GOT3 (cell line): Measurements from ENCODE around the gene ADAMTSL1.
A peak's percentile ranks its signal among the peaks of the same experiment; 100 is the strongest.

Source experiments
- DNase-seq: peaks from one replicate; lab custom pipeline; 2025; ENCODE audit warnings: mixed read lengths; lab: John Stamatoyannopoulos, UW

ADAMTSL1 gene

GRCh38 chr9:18467696-18468095, 6.3 kb upstream of the ADAMTSL1 start:
- no peak for DNase-seq

GRCh38 chr9:18472435-18472834, 1.5 kb upstream of the ADAMTSL1 start:
- DNase-seq = no peak

- no peak for DNase-seq
These were observed 1.1 kb upstream of the ADAMTSL1 start for GRCh38 chr9:18472841-18473251.

GRCh38 chr9:18474783-18475182, 830 bp downstream of the ADAMTSL1 start:
- DNase-seq = no peak

- no peak for DNase-seq
These were observed 3.2 kb downstream of the ADAMTSL1 start for GRCh38 chr9:18477121-18477660.

GRCh38 chr9:18477719-18478118, 3.8 kb downstream of the ADAMTSL1 start:
- no peak for DNase-seq

- DNase-seq = no peak
These were observed 4.8 kb downstream of the ADAMTSL1 start for GRCh38 chr9:18478501-18479361.

GRCh38 chr9:18479405-18479804, 5.5 kb downstream of the ADAMTSL1 start:
- no peak for DNase-seq

- DNase-seq = no peak
These were observed 6.7 kb downstream of the ADAMTSL1 start for GRCh38 chr9:18480662-18481093.

GRCh38 chr9:18482371-18482770, 8.4 kb downstream of the ADAMTSL1 start:
- DNase-seq = no peak

- DNase-seq = no peak
These were observed 11.8 kb downstream of the ADAMTSL1 start for GRCh38 chr9:18485714-18486113.

- DNase-seq = no peak
These were observed 13.7 kb downstream of the ADAMTSL1 start for GRCh38 chr9:18487611-18488010.

- DNase-seq = no peak
These were observed 14.9 kb downstream of the ADAMTSL1 start for GRCh38 chr9:18488886-18489285.

GRCh38 chr9:18489861-18490260, 15.9 kb downstream of the ADAMTSL1 start:
- DNase-seq = no peak

- peak; percentile 15 for DNase-seq
These were observed 16.9 kb downstream of the ADAMTSL1 start for GRCh38 chr9:18490641-18491370.

- no peak for DNase-seq
These were observed 18.7 kb downstream of the ADAMTSL1 start for GRCh38 chr9:18492612-18493011.

GRCh38 chr9:18493451-18493993, 19.6 kb downstream of the ADAMTSL1 start:
- DNase-seq = no peak

- no peak for DNase-seq
These were observed 21.1 kb downstream of the ADAMTSL1 start for GRCh38 chr9:18495065-18495464.

GRCh38 chr9:18496256-18497000, 22.5 kb downstream of the ADAMTSL1 start:
- no peak for DNase-seq

- DNase-seq = no peak
These were observed 25.1 kb downstream of the ADAMTSL1 start for GRCh38 chr9:18499062-18499461.

- no peak for DNase-seq
These were observed 26.0 kb downstream of the ADAMTSL1 start for GRCh38 chr9:18499980-18500379.

- no peak for DNase-seq
These were observed 26.5 kb downstream of the ADAMTSL1 start for GRCh38 chr9:18500451-18500850.
